Measurements from ENCODE around the gene F8. TPM values are rescaled to one million over a fixed set of nuclear protein-coding genes. Genes with fewer than 3 reads are reported as not detected.

F8 gene
- total RNA-seq, 1 experiment from 2014 or later = 2.6 TPM

DNA sequence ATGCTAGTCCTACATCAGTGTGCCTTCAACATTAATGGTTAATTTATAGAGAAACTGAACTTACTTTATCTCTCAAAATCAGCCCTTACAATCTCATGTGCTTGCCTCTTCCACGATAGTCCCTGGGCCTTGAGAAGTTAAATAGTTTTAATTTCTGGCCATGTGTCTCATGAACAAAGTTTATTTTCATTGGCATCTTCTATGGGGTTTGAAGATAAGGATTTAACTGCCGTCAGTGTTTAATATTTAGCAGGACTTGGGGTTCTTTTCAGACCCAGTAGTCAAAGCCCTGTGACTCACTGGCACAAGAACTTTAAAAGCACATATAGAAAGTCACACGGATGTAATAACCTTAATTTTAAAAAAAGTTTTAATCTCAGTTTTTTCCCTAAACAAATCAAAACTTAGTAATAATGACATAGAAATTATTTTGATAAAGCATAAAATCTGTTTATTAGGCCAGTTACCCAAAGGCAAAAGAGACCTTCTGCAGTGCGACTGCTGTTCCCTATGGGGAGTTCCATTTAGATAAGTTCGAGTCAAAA is 207.2 kb downstream of the F8 start:
- no TSS peak for BruUV-seq (replicated peaks)
- Histone ChIP-seq H3K4me2 (ENCODE audit: low read length) (no peak overlapping the region), H3K9me3 (ENCODE audit: control insufficient read depth in 1 of 2, insufficient read depth in 1 of 2, low read depth in 1 of 2, low read length in 2 of 2) (no peaks in the 10 kb centered on the region), H2AFZ (ENCODE audit: low read depth, low read length, poor library complexity, severe bottlenecking) (no peak overlapping the region), H4K20me1 (ENCODE audit: insufficient read depth) (no peaks in the 10 kb centered on the region), H3K9ac (ENCODE audit: low read length) (no peak overlapping the region), H3K27me3 (ENCODE audit: insufficient read depth, low read length) (no peaks in the 10 kb centered on the region), H3K4me1 (ENCODE audit: control insufficient read depth in 1 of 2, insufficient read depth in 2 of 2, low read length in 2 of 2) (no peaks in the 10 kb centered on the region), H3K4me3 (replicated peaks in 1 of 2; ENCODE audit: low read depth in 1 of 2, low read length in 2 of 2) (no peak overlapping the region), H3K79me2 (ENCODE audit: insufficient read depth, low read length) (no peaks in the 10 kb centered on the region), H3K9me2 (ENCODE audit: insufficient read depth) (no peaks in the 10 kb centered on the region), H3K27ac (ENCODE audit: low read depth, low read length) (no peak overlapping the region), H3K36me3 (ENCODE audit: control insufficient read depth in 1 of 2, insufficient read depth in 2 of 2, low read length in 2 of 2) (no peaks in the 10 kb centered on the region)
- ChIA-PET POLR2A (no interaction called here), CTCF (no interaction called here), RAD21 (ENCODE audit: low non-redundant PET in 1 of 2, low total read pairs in 2 of 2, uncharacterized antibody in 2 of 2, unreplicated experiment in 2 of 2) (no interaction called here)
- intact Hi-C loops (cut with micrococcal nuclease) = no loop called here
- no peak for TF ChIP-seq MAX (IDR thresholded peaks at IDR 0.05)
- TF ChIP-seq ELF1 (IDR thresholded peaks at IDR 0.05; ENCODE audit: borderline replicate concordance, low read depth) = no peak
- TF ChIP-seq TCF7L2 (IDR thresholded peaks at IDR 0.05; ENCODE audit: borderline replicate concordance, extremely low read depth, insufficient read depth, insufficient read length) = no peak
- no peak for TF ChIP-seq SIN3A (IDR thresholded peaks at IDR 0.05; ENCODE audit: low read depth)
- no peak for TF ChIP-seq CBX3 (IDR thresholded peaks at IDR 0.05; ENCODE audit: low read depth)
- TF ChIP-seq JUND (IDR thresholded peaks at IDR 0.05) = no peak
- TF ChIP-seq RAD21 (IDR thresholded peaks at IDR 0.05; ENCODE audit: low read depth) = no peak
- TF ChIP-seq CEBPB (IDR thresholded peaks at IDR 0.05; ENCODE audit: low read depth) = no peak
- TF ChIP-seq EZH2phosphoT487 (IDR thresholded peaks at IDR 0.05; ENCODE audit: borderline replicate concordance) = no peak
- TF ChIP-seq FOSL1 (IDR thresholded peaks at IDR 0.05; ENCODE audit: low read depth) = no peak
- TF ChIP-seq EGR1 (IDR thresholded peaks at IDR 0.05; ENCODE audit: low read depth) = no peak
- no peak for TF ChIP-seq EZH2 (IDR thresholded peaks at IDR 0.05)
- TF ChIP-seq, protein P1, sequence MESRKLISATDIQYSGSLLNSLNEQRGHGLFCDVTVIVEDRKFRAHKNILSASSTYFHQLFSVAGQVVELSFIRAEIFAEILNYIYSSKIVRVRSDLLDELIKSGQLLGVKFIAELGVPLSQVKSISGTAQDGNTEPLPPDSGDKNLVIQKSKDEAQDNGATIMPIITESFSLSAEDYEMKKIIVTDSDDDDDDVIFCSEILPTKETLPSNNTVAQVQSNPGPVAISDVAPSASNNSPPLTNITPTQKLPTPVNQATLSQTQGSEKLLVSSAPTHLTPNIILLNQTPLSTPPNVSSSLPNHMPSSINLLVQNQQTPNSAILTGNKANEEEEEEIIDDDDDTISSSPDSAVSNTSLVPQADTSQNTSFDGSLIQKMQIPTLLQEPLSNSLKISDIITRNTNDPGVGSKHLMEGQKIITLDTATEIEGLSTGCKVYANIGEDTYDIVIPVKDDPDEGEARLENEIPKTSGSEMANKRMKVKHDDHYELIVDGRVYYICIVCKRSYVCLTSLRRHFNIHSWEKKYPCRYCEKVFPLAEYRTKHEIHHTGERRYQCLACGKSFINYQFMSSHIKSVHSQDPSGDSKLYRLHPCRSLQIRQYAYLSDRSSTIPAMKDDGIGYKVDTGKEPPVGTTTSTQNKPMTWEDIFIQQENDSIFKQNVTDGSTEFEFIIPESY (IDR thresholded peaks at IDR 0.05; ENCODE audit: extremely low read depth, insufficient replicate concordance, low read length) = no peak
- TF ChIP-seq, protein P2, sequence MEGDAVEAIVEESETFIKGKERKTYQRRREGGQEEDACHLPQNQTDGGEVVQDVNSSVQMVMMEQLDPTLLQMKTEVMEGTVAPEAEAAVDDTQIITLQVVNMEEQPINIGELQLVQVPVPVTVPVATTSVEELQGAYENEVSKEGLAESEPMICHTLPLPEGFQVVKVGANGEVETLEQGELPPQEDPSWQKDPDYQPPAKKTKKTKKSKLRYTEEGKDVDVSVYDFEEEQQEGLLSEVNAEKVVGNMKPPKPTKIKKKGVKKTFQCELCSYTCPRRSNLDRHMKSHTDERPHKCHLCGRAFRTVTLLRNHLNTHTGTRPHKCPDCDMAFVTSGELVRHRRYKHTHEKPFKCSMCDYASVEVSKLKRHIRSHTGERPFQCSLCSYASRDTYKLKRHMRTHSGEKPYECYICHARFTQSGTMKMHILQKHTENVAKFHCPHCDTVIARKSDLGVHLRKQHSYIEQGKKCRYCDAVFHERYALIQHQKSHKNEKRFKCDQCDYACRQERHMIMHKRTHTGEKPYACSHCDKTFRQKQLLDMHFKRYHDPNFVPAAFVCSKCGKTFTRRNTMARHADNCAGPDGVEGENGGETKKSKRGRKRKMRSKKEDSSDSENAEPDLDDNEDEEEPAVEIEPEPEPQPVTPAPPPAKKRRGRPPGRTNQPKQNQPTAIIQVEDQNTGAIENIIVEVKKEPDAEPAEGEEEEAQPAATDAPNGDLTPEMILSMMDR (IDR thresholded peaks at IDR 0.05 in 2 of 3, conservative IDR thresholded peaks at IDR 0.05 in 1 of 3; ENCODE audit: borderline replicate concordance in 1 of 3, insufficient read depth in 1 of 3, low read depth in 2 of 3, low read length in 2 of 3) = no peak
- ATAC-seq (no peak), DNase-seq (ENCODE audit: low read depth, low spot score) (no peak)
